Glomerular endothelial cell (primary cell): ENCODE measurements around the gene CTDSPL2. TPM values are rescaled to one million over a fixed set of nuclear protein-coding genes. Genes with fewer than 3 reads are reported as not detected.
"Not testable (repeated sequence)": the region's sequence is repeated elsewhere in the genome, so short reads cannot be mapped to it uniquely, and the experiment has no call there.

Experiments used
- DNase-seq: peaks from one replicate; pipeline ENCODE4 v3.0.0-alpha.2; 2011; ENCODE audit warnings: low read depth, low spot score; ENCODE audit errors: extremely low read depth
- total RNA-seq: library from RNA; depleted of rRNA; stranded (reverse); fragments of >200 nt; gene quantifications from 2 replicates; pipeline ENCODE4 v1.2.3, GENCODE V29; 2015

Gene CTDSPL2
- 23.0 and 53.6 TPM in 2 replicates for total RNA-seq

GRCh38 chr15:44426975-44427755 is at the start of gene CTDSPL2:
TSS of gene CTDSPL2 (plus strand) at chr15:44427629. CDS start at chr15:44459015, 31,386 bp downstream.
- DNase-seq: peak; percentile 90

GRCh38 chr15:44381236-44381635 is 46.2 kb upstream of the CTDSPL2 start:
- DNase-seq: no peak

GRCh38 chr15:44385344-44385942 is 42.0 kb upstream of the CTDSPL2 start:
- no peak for DNase-seq

GRCh38 chr15:44394062-44394461 is 33.4 kb upstream of the CTDSPL2 start:
- DNase-seq: no peak

GRCh38 chr15:44394562-44394961 is 32.9 kb upstream of the CTDSPL2 start:
- DNase-seq: no peak

- no peak for DNase-seq
Measured at GRCh38 chr15:44397869-44398268, 29.6 kb upstream of the CTDSPL2 start.

GRCh38 chr15:44414001-44414400 is 13.4 kb upstream of the CTDSPL2 start:
- no peak for DNase-seq

- DNase-seq: peak; percentile 22
Measured at GRCh38 chr15:44427756-44428724, 611 bp downstream of the CTDSPL2 start.

- no peak for DNase-seq
Measured at GRCh38 chr15:44435893-44436667, 8.7 kb downstream of the CTDSPL2 start.

GRCh38 chr15:44438402-44438801 is 11.0 kb downstream of the CTDSPL2 start:
- DNase-seq: no peak

- DNase-seq: no peak
Measured at GRCh38 chr15:44441095-44441501, 13.7 kb downstream of the CTDSPL2 start.

- no peak for DNase-seq
Measured at GRCh38 chr15:44443515-44443914, 16.1 kb downstream of the CTDSPL2 start.

- no peak for DNase-seq
Measured at GRCh38 chr15:44447772-44448376, 20.4 kb downstream of the CTDSPL2 start.

GRCh38 chr15:44450172-44450571 is 22.7 kb downstream of the CTDSPL2 start:
- no peak for DNase-seq

GRCh38 chr15:44453578-44454283 is 26.3 kb downstream of the CTDSPL2 start:
- not testable (repeated sequence) for DNase-seq

- DNase-seq: no peak
Measured at GRCh38 chr15:44458429-44458828, 31.0 kb downstream of the CTDSPL2 start.

- no peak for DNase-seq
Measured at GRCh38 chr15:44468709-44469385, 41.4 kb downstream of the CTDSPL2 start.

GRCh38 chr15:44471885-44472455 is 44.5 kb downstream of the CTDSPL2 start:
- DNase-seq: no peak
